Measurements from ENCODE around the gene ALK. TPM values are rescaled to one million over a fixed set of nuclear protein-coding genes. Genes with fewer than 3 reads are reported as not detected.

ALK gene
- total RNA-seq, 1 experiment from 2014 or later, result 59.6 TPM

DNA sequence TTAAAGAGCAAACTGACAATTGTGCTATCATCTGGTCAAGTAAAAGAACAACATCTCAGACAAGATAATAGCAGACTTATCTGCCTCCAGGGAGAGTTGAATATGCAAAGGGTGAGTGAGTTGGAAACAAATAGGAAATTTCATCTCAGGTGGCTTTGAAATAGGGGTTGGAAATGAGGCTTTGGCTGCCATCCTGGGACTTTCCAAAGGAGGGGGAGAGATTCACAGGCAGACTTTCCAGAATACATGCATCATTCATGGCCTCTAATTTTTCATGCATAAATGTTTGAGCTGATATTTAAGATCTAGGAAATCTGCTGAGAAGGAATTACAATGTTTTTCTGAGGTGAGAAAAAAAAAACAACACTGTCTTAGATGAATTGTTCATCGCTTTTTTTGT lies 300.5 kb downstream of the ALK start:
- no peak for DNase-seq
- H3K9me3 ChIP-seq (replicated peaks), result no peaks in the 10 kb centered on the region

DNA sequence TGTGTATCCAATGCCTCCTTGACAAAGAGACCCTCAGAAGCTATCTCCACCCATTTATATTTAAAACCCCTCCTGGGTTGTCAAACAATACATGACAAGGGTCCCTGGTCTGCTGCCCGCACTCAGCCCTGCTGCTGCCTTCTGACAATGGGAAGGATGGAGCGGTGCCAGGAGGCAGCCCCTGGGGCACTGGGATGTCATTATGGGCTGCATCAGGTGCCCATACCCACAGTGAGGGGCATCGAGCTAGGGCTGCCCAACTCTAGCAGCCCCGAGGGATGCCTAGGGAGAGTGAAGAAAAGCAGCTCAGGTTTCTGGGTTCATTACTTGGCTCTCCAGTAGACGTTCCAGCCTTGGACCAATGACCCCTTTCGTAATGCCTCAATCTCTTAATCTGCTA lies 301.7 kb downstream of the ALK start:
- DNase-seq, result no peak

More for the DNA sequence above, 300.5 kb downstream of the ALK start:
- Histone ChIP-seq H3K27ac (no peak overlapping the region), H3K27me3 (no peaks in the 10 kb centered on the region), H3K4me3 (no peak overlapping the region), H3K36me3 (0 out of 2 replicates have a peak, but pooled peaks cover 3% of the 10 kb centered on the region), H3K4me1 (peaks cover 7% of the 10 kb centered on the region; the same call in 1 of the 2 replicates)

DNA sequence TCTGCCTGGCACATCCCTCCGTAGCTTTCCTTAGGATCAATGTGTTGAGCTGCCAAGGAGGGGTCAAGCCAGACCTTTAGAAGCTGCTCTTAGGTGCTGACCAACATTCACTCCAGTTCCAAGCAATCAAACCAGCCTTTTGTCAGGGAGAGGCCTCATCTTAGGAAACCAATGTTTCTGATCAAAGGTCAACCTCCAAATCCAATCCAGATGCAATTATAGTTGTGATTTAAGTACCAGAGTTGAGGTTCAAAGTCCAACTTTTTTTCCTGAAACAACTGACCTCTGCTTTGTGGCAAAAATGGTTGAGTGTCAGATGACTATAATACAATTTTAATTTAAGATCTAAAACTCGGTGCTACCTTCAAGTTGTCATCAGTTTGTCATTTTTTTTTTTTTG lies 303.4 kb downstream of the ALK start:
- Histone ChIP-seq H3K4me3 (no peak overlapping the region), H3K27me3 (no peaks in the 10 kb centered on the region), H3K9me3 (replicated peaks) (no peaks in the 10 kb centered on the region), H3K4me1 (peaks cover 10% of the 10 kb centered on the region), H3K36me3 (no peaks in the 10 kb centered on the region), H3K27ac (no peak overlapping the region)
- DNase-seq, result no peak

More for the DNA sequence above, 301.7 kb downstream of the ALK start:
- H3K9me3 ChIP-seq (replicated peaks), result no peaks in the 10 kb centered on the region
- no peak overlapping the region for H3K27ac ChIP-seq
- H3K27me3 ChIP-seq, result no peaks in the 10 kb centered on the region
- no peaks in the 10 kb centered on the region for H3K36me3 ChIP-seq
- peaks cover 7% of the 10 kb centered on the region; the same call in 1 of the 2 replicates for H3K4me1 ChIP-seq
- no peak overlapping the region for H3K4me3 ChIP-seq

GRCh38 chr2:29617351-29617750 lies 304.0 kb downstream of the ALK start:
- Histone ChIP-seq H3K27ac (no peak overlapping the region), H3K36me3 (no peaks in the 10 kb centered on the region), H3K9me3 (replicated peaks) (no peaks in the 10 kb centered on the region), H3K4me3 (no peak overlapping the region), H3K4me1 (peaks cover 15% of the 10 kb centered on the region), H3K27me3 (no peaks in the 10 kb centered on the region)
- no peak for DNase-seq

GRCh38 chr2:29616569-29616968 lies 304.8 kb downstream of the ALK start:
- Histone ChIP-seq H3K27ac (no peak overlapping the region), H3K4me3 (no peak overlapping the region), H3K4me1 (peaks cover 15% of the 10 kb centered on the region), H3K27me3 (no peaks in the 10 kb centered on the region), H3K36me3 (no peaks in the 10 kb centered on the region), H3K9me3 (replicated peaks) (no peaks in the 10 kb centered on the region; the same call in 1 of the 2 replicates)
- no peak for DNase-seq

DNA sequence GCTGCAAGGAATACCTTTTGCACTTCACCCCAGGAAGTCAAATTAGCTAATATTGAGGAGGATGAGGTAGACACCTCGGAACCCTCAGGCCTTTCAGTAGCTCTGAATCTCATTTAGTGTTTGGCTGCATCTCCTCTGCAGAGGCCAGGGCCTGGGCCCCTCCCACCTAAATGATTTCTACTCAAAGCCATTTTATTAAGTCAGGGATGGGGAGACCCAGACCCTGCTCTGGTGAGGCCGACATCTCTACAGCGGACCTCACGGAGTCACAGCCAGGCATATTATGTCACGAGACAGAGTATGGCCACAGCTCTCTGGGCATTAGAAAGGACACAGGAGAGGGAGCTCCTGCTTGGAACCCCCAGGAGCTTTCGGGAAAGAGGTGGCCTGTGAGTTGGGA lies 305.5 kb downstream of the ALK start:
- Histone ChIP-seq H3K36me3 (no peaks in the 10 kb centered on the region), H3K27ac (no peak overlapping the region), H3K9me3 (replicated peaks) (no peaks in the 10 kb centered on the region; the same call in 1 of the 2 replicates), H3K4me1 (peaks cover 15% of the 10 kb centered on the region), H3K27me3 (no peaks in the 10 kb centered on the region), H3K4me3 (no peak overlapping the region)
- no peak for DNase-seq

DNA sequence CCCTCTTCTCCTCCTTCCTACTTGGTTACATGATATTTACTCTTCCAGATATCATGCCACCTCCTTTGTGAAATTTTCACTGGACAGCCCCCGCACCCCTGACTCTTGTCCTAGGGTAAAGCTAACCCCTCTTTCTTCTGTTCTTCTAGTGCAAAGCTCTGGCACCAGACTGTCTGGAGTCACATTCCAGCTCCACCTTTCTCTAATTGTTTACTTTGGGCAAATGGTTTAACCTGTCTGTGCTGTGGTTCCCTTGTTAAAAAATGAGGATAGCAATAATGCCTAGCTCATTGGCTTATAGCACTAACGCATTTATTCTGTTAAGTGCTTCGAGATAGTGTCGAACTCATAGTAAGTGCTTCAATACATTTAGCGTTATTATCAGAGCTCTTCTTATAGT lies 306.2 kb downstream of the ALK start:
- H3K27me3 ChIP-seq, result no peaks in the 10 kb centered on the region
- H3K27ac ChIP-seq, result no peak overlapping the region
- H3K4me3 ChIP-seq, result no peak overlapping the region
- no peaks in the 10 kb centered on the region; the same call in 1 of the 2 replicates for H3K36me3 ChIP-seq
- DNase-seq, result no peak
- peaks cover 15% of the 10 kb centered on the region for H3K4me1 ChIP-seq
- no peaks in the 10 kb centered on the region; the same call in 1 of the 2 replicates for H3K9me3 ChIP-seq (replicated peaks)

DNA sequence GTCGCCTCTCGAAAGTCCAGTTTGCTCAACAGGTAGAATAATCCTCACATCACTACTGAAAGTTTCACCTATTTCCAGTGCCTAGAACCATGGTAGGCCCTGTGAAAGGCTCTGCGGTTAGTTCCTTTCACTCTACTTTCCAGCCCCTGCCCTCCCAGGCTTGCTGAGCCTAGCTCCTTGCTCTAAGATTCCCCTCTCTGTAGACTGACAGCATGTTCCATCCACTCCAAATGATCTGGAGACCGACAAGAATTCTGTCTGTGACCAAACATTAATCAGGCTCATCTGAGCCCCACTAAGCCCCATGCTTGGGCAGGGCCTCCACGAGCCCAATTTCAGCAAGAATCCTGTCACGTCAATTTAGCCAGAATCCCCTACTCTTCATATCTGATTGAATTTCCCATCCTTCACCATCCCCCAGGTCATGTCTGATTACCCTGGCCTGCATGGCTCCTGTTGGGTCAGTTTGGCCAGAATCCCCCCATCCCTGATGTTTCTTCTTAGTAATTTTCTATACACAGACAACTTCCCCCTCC lies 307.0 kb downstream of the ALK start:
- H3K9me3 ChIP-seq (replicated peaks), result no peaks in the 10 kb centered on the region; the same call in 1 of the 2 replicates
- H3K4me1 ChIP-seq, result peaks cover 15% of the 10 kb centered on the region
- no peak overlapping the region for H3K4me3 ChIP-seq
- no peaks in the 10 kb centered on the region for H3K27me3 ChIP-seq
- DNase-seq, result no peak
- no peak overlapping the region for H3K27ac ChIP-seq
- peaks cover 2% of the 10 kb centered on the region; the same call in 1 of the 2 replicates for H3K36me3 ChIP-seq

GRCh38 chr2:29613792-29614266 lies 307.6 kb downstream of the ALK start:
- peaks cover 2% of the 10 kb centered on the region; the same call in 1 of the 2 replicates for H3K36me3 ChIP-seq
- H3K27me3 ChIP-seq, result no peaks in the 10 kb centered on the region
- DNase-seq, result peak in 1 of 2 experiments; percentile 14
- no peak overlapping the region for H3K27ac ChIP-seq
- H3K4me3 ChIP-seq, result no peak overlapping the region
- no peaks in the 10 kb centered on the region; the same call in 1 of the 2 replicates for H3K9me3 ChIP-seq (replicated peaks)
- peaks cover 15% of the 10 kb centered on the region for H3K4me1 ChIP-seq

GRCh38 chr2:29613067-29613466 lies 308.3 kb downstream of the ALK start:
- Histone ChIP-seq H3K9me3 (replicated peaks) (no peaks in the 10 kb centered on the region; the same call in 1 of the 2 replicates), H3K27me3 (no peaks in the 10 kb centered on the region), H3K27ac (no peak overlapping the region), H3K36me3 (peaks cover 2% of the 10 kb centered on the region; the same call in 1 of the 2 replicates), H3K4me1 (peaks cover 15% of the 10 kb centered on the region), H3K4me3 (no peak overlapping the region)
- no peak for DNase-seq

GRCh38 chr2:29612568-29612967 lies 308.8 kb downstream of the ALK start:
- H3K27ac ChIP-seq, result no peak overlapping the region
- H3K4me3 ChIP-seq, result no peak overlapping the region
- H3K27me3 ChIP-seq, result no peaks in the 10 kb centered on the region
- DNase-seq, result peak; percentile 24 to 51
- H3K9me3 ChIP-seq (replicated peaks), result no peaks in the 10 kb centered on the region; the same call in 1 of the 2 replicates
- H3K36me3 ChIP-seq, result peaks cover 2% of the 10 kb centered on the region; the same call in 1 of the 2 replicates
- H3K4me1 ChIP-seq, result peaks cover 15% of the 10 kb centered on the region

GRCh38 chr2:29611850-29612249 lies 309.5 kb downstream of the ALK start:
- Histone ChIP-seq H3K9me3 (replicated peaks) (no peaks in the 10 kb centered on the region; the same call in 1 of the 2 replicates), H3K36me3 (peaks cover 2% of the 10 kb centered on the region; the same call in 1 of the 2 replicates), H3K27me3 (no peaks in the 10 kb centered on the region), H3K4me1 (peaks cover 15% of the 10 kb centered on the region), H3K27ac (no peak overlapping the region), H3K4me3 (no peak overlapping the region)
- DNase-seq, result no peak

- H3K4me3 ChIP-seq, result no peak overlapping the region
- peaks cover 15% of the 10 kb centered on the region for H3K4me1 ChIP-seq
- H3K9me3 ChIP-seq (replicated peaks), result no peaks in the 10 kb centered on the region; the same call in 1 of the 2 replicates
- no peaks in the 10 kb centered on the region for H3K27me3 ChIP-seq
- H3K36me3 ChIP-seq, result peaks cover 2% of the 10 kb centered on the region; the same call in 1 of the 2 replicates
- no peak for DNase-seq
- no peak overlapping the region for H3K27ac ChIP-seq
Measured at GRCh38 chr2:29611261-29611660, 310.1 kb downstream of the ALK start.

GRCh38 chr2:29610569-29610968 lies 310.8 kb downstream of the ALK start:
- Histone ChIP-seq H3K9me3 (replicated peaks) (no peaks in the 10 kb centered on the region; the same call in 1 of the 2 replicates), H3K36me3 (peaks cover 2% of the 10 kb centered on the region; the same call in 1 of the 2 replicates), H3K4me1 (peaks cover 20% of the 10 kb centered on the region), H3K27me3 (no peaks in the 10 kb centered on the region), H3K27ac (no peak overlapping the region), H3K4me3 (no peak overlapping the region)
- no peak for DNase-seq

DNA sequence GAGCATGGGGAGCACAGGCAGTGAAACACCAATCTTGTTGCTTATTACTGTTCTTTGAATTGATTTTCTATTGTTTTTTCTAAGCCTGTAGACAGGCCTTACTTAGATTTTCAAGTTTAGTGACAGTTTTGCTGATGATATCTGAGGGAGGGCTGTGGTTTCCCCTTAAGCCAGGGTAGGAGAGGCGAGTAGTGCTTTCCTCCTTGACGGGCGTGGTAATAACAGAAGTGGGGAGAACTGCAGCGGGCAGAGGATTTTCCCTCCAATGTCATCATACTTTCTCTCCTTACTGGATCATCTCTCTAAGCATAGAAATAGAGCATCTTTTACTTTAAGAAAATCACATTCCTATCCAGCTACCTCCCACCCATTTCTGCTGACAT lies 314.4 kb downstream of the ALK start:
- H3K27ac ChIP-seq, result no peak overlapping the region
- no peak overlapping the region for H3K4me3 ChIP-seq

More for the DNA sequence above, 314.4 kb downstream of the ALK start:
- H3K4me1 ChIP-seq, result peaks cover 12% of the 10 kb centered on the region
- H3K9me3 ChIP-seq (replicated peaks), result no peaks in the 10 kb centered on the region; the same call in 1 of the 2 replicates
- no peak for DNase-seq
- no peaks in the 10 kb centered on the region for H3K27me3 ChIP-seq
- H3K36me3 ChIP-seq, result peaks cover 2% of the 10 kb centered on the region; the same call in 1 of the 2 replicates

Data from SJCRH30 (cell line).